Testis (tissue), 2 donors: ENCODE results near the gene PYY.

Experiments used
- CTCF ChIP-seq, 3 experiments: fragments of 450-650 bp in 2 of 3; fragments of 200-600 bp in 1 of 3; sonication (generic) in 1 of 3; IDR thresholded peaks; one replicate each; pipeline ENCODE4 v1.5.1; 2016 to 2019; ENCODE audit warnings: antibody characterized with exemption in 3 of 3, mild to moderate bottlenecking in 2 of 3, moderate library complexity in 1 of 3
- POLR2A ChIP-seq: fragments of 450-650 bp; IDR thresholded peaks from one replicate; pipeline ENCODE4 v1.6.1; 2017; ENCODE audit warnings: antibody characterized with exemption, mild to moderate bottlenecking, moderate library complexity

GRCh38 chr17:43999024-43999423 is 45.3 kb upstream of the PYY start:
- TF ChIP-seq CTCF (IDR thresholded peaks at IDR 0.05) (no peak), POLR2A (no peak)
